RPMI8226 (cell line): ENCODE results near the gene CDH23.

Source experiments
- DNase-seq: peaks from one replicate; pipeline ENCODE4 v3.0.0-alpha.2; 2015

The CDH23 gene

GRCh38 chr10:71468363-71469094, 71.8 kb downstream of the CDH23 start:
- DNase-seq, result no peak

GRCh38 chr10:71471006-71471405, 74.3 kb downstream of the CDH23 start:
- no peak for DNase-seq

- no peak for DNase-seq
Observed at GRCh38 chr10:71471957-71472365, 75.2 kb downstream of the CDH23 start.

GRCh38 chr10:71472466-71472865, 75.7 kb downstream of the CDH23 start:
- DNase-seq, result no peak

GRCh38 chr10:71472912-71473311, 76.2 kb downstream of the CDH23 start:
- DNase-seq, result no peak

- DNase-seq, result no peak
Observed at GRCh38 chr10:71473671-71474599, 77.2 kb downstream of the CDH23 start.

GRCh38 chr10:71474702-71475242, 78.1 kb downstream of the CDH23 start:
- no peak for DNase-seq

GRCh38 chr10:71475243-71475871, 78.6 kb downstream of the CDH23 start:
- DNase-seq, result no peak

GRCh38 chr10:71476228-71477011, 79.7 kb downstream of the CDH23 start:
- DNase-seq, result no peak

GRCh38 chr10:71478173-71478572, 81.5 kb downstream of the CDH23 start:
- no peak for DNase-seq

GRCh38 chr10:71478813-71479365, 82.2 kb downstream of the CDH23 start:
- no peak for DNase-seq

GRCh38 chr10:71479831-71480230, 83.1 kb downstream of the CDH23 start:
- no peak for DNase-seq

GRCh38 chr10:71480662-71481061, 83.9 kb downstream of the CDH23 start:
- DNase-seq, result no peak

GRCh38 chr10:71481746-71482410, 85.2 kb downstream of the CDH23 start:
- no peak for DNase-seq

- DNase-seq, result no peak
Observed at GRCh38 chr10:71482620-71483019, 85.9 kb downstream of the CDH23 start.

- no peak for DNase-seq
Observed at GRCh38 chr10:71483135-71483534, 86.4 kb downstream of the CDH23 start.

- DNase-seq, result peak; percentile 8
Observed at GRCh38 chr10:71483885-71484751, 87.4 kb downstream of the CDH23 start.

GRCh38 chr10:71486484-71487114, 89.9 kb downstream of the CDH23 start:
- peak; percentile 52 for DNase-seq

GRCh38 chr10:71487726-71488125, 91.0 kb downstream of the CDH23 start:
- DNase-seq, result no peak

- DNase-seq, result no peak
Observed at GRCh38 chr10:71489077-71489476, 92.4 kb downstream of the CDH23 start.
